GM18907 (cell line): ENCODE data around the gene VPREB1.
"Not testable (repeated sequence)": the region's sequence is repeated elsewhere in the genome, so short reads cannot be mapped to it uniquely, and the experiment has no call there.

Experiments used
- ATAC-seq: cut with Tn5 transposase; IDR thresholded peaks from one replicate; pipeline ENCODE4 v1.9.1; 2021; ENCODE audit warnings: mild to moderate bottlenecking, moderate library complexity; ENCODE audit not compliant: unreplicated experiment

The VPREB1 gene

GRCh38 chr22:22244316-22245250, at the start of gene VPREB1:
Gene VPREB1 (plus strand): TSS chr22:22244786. CDS start chr22:22244814, 28 bp downstream.
- no peak for ATAC-seq

- ATAC-seq = peak; percentile 15
Measured at GRCh38 chr22:22194931-22195264, 49.7 kb upstream of the VPREB1 start.

- peak; percentile 73 for ATAC-seq
Measured at GRCh38 chr22:22195265-22196017, 49.1 kb upstream of the VPREB1 start.

GRCh38 chr22:22196018-22196533, 48.5 kb upstream of the VPREB1 start:
- ATAC-seq = peak; percentile 72

- ATAC-seq = no peak
Measured at GRCh38 chr22:22196833-22197477, 47.6 kb upstream of the VPREB1 start.

GRCh38 chr22:22197993-22198402, 46.6 kb upstream of the VPREB1 start:
- no peak for ATAC-seq

- no peak for ATAC-seq
Measured at GRCh38 chr22:22198751-22199150, 45.8 kb upstream of the VPREB1 start.

GRCh38 chr22:22199634-22200033, 45.0 kb upstream of the VPREB1 start:
- ATAC-seq = no peak

GRCh38 chr22:22200569-22201184, 43.9 kb upstream of the VPREB1 start:
- no peak for ATAC-seq

- peak; percentile 52 for ATAC-seq
Measured at GRCh38 chr22:22201185-22201929, 43.2 kb upstream of the VPREB1 start.

GRCh38 chr22:22201930-22202343, 42.6 kb upstream of the VPREB1 start:
- ATAC-seq = peak; percentile 16

- no peak for ATAC-seq
Measured at GRCh38 chr22:22203048-22203971, 41.3 kb upstream of the VPREB1 start.

- ATAC-seq = peak; percentile 73
Measured at GRCh38 chr22:22207845-22208564, 36.6 kb upstream of the VPREB1 start.

GRCh38 chr22:22208652-22209051, 35.9 kb upstream of the VPREB1 start:
- ATAC-seq = no peak

- not testable (repeated sequence) for ATAC-seq
Measured at GRCh38 chr22:22209080-22209640, 35.4 kb upstream of the VPREB1 start.

GRCh38 chr22:22210375-22210774, 34.2 kb upstream of the VPREB1 start:
- peak; percentile 35 for ATAC-seq

GRCh38 chr22:22210889-22211833, 33.4 kb upstream of the VPREB1 start:
- ATAC-seq = no peak
